CD1c-positive myeloid dendritic cell (primary cell): Measurements from ENCODE around the gene ITGB1BP1.

Experiments used
- DNase-seq: peaks from one replicate; pipeline ENCODE4 v3.0.0-alpha.2; 2016; ENCODE audit errors: extremely low spot score

Gene ITGB1BP1

GRCh38 chr2:9377461-9378097 is 45.7 kb downstream of the ITGB1BP1 start:
- DNase-seq, result no peak

GRCh38 chr2:9375857-9376428 is 47.4 kb downstream of the ITGB1BP1 start:
- DNase-seq, result no peak

DNA sequence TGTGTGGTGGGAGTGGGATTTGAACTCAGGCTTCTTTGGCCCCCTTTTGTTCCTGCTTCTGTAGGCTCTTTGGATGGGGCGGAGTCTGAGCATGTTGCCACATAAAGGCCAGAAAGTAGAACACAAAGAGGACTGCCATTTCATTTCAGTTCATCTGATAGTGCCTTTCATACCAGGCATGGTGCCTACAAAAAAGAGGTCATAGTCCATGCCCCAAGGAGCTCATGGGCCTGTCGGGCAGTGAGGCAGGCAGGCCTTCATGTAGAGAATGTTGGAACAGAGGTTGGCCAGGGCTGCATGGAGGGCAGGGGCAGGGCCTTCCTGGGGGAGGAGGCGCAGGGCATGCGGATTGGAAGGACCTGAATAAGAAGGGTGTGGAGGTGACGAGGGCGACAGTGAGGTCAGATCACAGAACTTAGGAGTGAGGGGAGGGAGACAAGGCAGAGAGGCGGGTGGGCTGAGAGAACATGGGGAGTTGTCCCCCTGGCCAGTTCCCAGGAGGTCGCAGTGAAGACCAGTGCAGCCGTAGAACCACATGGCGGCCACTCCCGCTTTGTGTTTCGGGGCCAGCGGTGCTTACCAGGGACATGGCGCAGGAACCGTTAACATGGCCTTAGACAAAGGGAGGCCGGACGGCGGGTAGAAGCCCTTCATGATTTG is 49.1 kb downstream of the ITGB1BP1 start:
- no peak for DNase-seq

- no peak for DNase-seq
These were observed 49.9 kb downstream of the ITGB1BP1 start for GRCh38 chr2:9373476-9373875.

GRCh38 chr2:9373047-9373446 is 50.3 kb downstream of the ITGB1BP1 start:
- no peak for DNase-seq

- DNase-seq, result no peak
These were observed 52.6 kb downstream of the ITGB1BP1 start for GRCh38 chr2:9370746-9371145.

- no peak for DNase-seq
These were observed 57.3 kb downstream of the ITGB1BP1 start for GRCh38 chr2:9366026-9366425.

- no peak for DNase-seq
These were observed 57.8 kb downstream of the ITGB1BP1 start for GRCh38 chr2:9365498-9366019.

DNA sequence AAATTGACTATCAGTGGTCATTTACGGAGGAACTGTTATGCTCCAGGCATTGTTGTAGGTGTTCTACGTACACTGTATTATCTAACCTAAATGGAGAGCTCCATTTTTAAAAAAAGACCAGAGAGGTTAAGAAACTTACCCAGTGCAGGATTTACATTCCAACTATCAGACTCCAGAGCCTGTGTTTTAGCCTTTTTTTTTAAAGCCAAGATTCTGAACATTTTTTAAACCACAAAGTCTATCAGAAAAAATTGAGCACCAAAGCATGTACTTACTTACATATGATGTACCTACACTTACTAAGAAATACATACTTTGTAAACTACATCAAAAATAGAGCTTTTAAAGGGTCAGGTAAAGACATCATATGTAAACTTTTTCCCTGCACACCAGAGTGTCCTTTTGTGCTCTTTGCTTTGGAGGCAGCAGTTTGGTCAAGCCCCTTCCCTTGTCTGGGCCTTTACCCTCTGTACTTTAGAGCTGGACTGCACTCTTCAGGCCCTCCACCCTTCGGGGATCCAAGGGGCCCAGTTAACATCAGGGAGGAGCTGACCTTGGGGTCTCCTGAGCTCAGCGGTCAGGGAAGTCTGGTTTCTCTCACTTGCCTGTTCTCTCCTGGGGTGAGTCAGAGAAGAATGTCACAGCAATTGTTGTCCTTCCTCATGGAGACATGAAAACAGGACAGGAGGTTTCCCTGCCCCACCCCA is 58.4 kb downstream of the ITGB1BP1 start:
- DNase-seq, result no peak

DNA sequence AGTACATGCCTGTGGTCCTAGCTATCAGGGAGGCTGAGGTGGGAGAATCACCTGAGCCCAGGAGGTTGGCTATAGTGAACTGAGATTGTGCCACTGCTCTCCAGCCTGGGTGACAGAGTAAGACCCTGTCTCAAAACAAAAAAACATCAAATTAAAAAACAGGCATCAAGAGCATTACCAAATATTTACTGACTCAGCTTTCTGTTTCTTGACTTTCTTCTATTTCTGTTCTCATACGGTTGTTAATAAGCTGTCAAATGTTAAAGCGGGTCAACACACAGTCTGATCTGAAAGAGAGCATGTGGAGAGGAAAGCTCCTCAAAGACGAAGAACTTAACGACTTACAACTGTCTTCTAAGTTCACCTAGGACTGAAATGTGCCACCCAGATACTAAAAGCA is 59.0 kb downstream of the ITGB1BP1 start:
- DNase-seq, result no peak

DNA sequence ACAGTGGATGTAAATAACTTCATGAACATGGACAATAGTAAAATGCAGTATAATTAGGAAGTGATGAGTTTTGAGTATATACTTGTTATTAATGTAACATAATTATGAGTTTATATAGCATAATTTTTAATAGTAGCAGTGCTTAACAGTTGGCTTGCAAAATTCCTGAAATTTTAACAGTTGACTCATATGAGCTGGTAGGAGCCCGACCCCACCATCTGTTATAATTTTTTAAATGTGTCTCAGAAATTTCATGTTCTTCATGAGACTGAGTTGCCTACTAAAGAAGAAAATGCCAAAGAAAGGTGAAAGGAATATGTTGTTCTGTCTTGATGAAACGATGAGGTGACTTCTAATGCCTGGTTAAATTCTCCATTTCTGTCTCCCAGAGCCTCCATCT is 62.6 kb downstream of the ITGB1BP1 start:
- no peak for DNase-seq

- DNase-seq, result no peak
These were observed 63.2 kb downstream of the ITGB1BP1 start for GRCh38 chr2:9360110-9360509.

GRCh38 chr2:9359463-9359862 is 63.9 kb downstream of the ITGB1BP1 start:
- DNase-seq, result no peak

GRCh38 chr2:9358846-9359245 is 64.5 kb downstream of the ITGB1BP1 start:
- no peak for DNase-seq

DNA sequence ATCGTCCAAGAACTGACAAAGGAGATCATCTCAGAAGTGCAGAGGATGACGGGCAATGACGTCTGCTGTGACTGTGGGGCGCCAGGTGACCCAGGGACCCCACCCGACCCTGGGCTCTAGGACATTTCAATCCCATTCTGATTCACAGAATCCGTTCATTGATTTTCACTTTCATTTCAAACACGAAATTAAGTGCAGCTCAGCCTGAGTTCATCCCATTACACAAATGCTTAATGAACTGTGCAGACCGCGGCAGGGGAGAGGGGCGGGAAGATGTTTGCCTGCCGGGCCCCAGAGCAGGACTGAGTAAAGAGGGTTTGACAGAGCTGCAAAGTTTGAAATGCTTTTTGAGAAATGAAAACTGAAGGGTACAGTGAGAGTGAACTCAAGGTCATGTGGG is 67.1 kb downstream of the ITGB1BP1 start:
- no peak for DNase-seq

GRCh38 chr2:9355716-9356115 is 67.6 kb downstream of the ITGB1BP1 start:
- DNase-seq, result no peak

- DNase-seq, result no peak
These were observed 68.1 kb downstream of the ITGB1BP1 start for GRCh38 chr2:9355270-9355669.

- DNase-seq, result no peak
These were observed 69.0 kb downstream of the ITGB1BP1 start for GRCh38 chr2:9354318-9354717.
